GM12891 (cell line): ENCODE measurements around the gene RAI1.

Experiments
- POLR2A ChIP-seq: IDR thresholded peaks from 2 replicates; pipeline ENCODE4 v1.6.1; 2011; ENCODE audit warnings: low read depth, low read length, control low read depth
- POLR2AphosphoS5 ChIP-seq: IDR thresholded peaks from 2 replicates; pipeline ENCODE4 v1.6.1; 2011; ENCODE audit warnings: low read depth, low read length, control low read depth
- POU2F2 ChIP-seq: IDR thresholded peaks from 2 replicates; pipeline ENCODE4 v1.6.1; 2011; ENCODE audit warnings: low read depth, mild to moderate bottlenecking, control low read depth, low read length, moderate library complexity
- SPI1 ChIP-seq: IDR thresholded peaks from 2 replicates; pipeline ENCODE4 v1.6.1; 2011; ENCODE audit warnings: low read depth, low read length, control low read depth
- TAF1 ChIP-seq: IDR thresholded peaks from 2 replicates; pipeline ENCODE4 v1.6.1; 2011; ENCODE audit warnings: low read depth, low read length, control low read depth

GRCh38 chr17:17750881-17751280, 69.6 kb downstream of the RAI1 start:
- TF ChIP-seq POLR2AphosphoS5 (no peak), POLR2A (no peak), TAF1 (no peak), SPI1 (peak; percentile 52), POU2F2 (no peak)
